ENCODE data around the gene SOD2.

DNA sequence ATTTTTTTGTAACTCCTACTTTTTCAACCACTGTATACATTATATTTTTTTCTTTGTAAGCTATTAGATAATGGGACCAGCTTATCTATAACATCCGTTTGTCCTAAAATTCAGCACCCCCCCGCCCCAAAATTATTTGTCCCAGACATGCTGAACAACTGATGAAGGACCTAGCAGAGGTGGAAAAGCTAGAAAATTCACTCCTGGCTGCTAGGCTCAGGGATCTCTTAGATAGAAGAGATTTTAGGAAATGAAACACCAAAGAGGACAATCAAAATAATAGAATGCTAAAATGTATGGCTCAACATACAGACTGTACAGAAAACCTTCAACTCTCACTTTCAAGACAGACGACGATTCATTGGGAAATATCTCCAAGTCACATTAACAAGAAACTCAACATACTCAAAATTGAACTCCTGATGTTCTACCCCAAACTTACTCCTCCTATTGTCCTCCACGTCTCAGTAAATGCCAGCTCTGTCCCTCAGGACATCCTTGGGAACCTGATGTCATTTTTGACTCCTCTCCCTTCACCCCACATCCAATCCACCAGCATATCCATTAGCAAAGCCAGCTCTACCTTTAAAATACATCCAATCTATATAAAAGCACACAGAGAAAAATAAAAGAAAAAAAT is 4.7 kb downstream of the SOD2 start:
- TF ChIP-seq ZNF432 (CRISPR knock-in tag; IDR thresholded peaks at IDR 0.05; ENCODE audit: borderline replicate concordance) (no peak), ZNF350 (CRISPR knock-in tag; IDR thresholded peaks at IDR 0.05; ENCODE audit: borderline replicate concordance, low read depth) (no peak), CREB1 (IDR thresholded peaks at IDR 0.05) (no peak), CREB1 (CRISPR knock-in tag; IDR thresholded peaks at IDR 0.05) (no peak), AHR (CRISPR knock-in tag; IDR thresholded peaks at IDR 0.05) (no peak), SATB2 (CRISPR knock-in tag; IDR thresholded peaks at IDR 0.05) (no peak), NR2C2 (CRISPR knock-in tag; IDR thresholded peaks at IDR 0.05; ENCODE audit: borderline replicate concordance) (no peak), ZNF232 (CRISPR knock-in tag; IDR thresholded peaks at IDR 0.05; ENCODE audit: borderline replicate concordance) (no peak), BRD4 (CRISPR knock-in tag; IDR thresholded peaks at IDR 0.05) (no peak), SUZ12 (IDR thresholded peaks at IDR 0.05; ENCODE audit: low read depth, low read length) (no peak)
- TF ChIP-seq, protein P1, sequence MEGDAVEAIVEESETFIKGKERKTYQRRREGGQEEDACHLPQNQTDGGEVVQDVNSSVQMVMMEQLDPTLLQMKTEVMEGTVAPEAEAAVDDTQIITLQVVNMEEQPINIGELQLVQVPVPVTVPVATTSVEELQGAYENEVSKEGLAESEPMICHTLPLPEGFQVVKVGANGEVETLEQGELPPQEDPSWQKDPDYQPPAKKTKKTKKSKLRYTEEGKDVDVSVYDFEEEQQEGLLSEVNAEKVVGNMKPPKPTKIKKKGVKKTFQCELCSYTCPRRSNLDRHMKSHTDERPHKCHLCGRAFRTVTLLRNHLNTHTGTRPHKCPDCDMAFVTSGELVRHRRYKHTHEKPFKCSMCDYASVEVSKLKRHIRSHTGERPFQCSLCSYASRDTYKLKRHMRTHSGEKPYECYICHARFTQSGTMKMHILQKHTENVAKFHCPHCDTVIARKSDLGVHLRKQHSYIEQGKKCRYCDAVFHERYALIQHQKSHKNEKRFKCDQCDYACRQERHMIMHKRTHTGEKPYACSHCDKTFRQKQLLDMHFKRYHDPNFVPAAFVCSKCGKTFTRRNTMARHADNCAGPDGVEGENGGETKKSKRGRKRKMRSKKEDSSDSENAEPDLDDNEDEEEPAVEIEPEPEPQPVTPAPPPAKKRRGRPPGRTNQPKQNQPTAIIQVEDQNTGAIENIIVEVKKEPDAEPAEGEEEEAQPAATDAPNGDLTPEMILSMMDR (CRISPR knock-in tag; IDR thresholded peaks at IDR 0.05), result no peak
- TF ChIP-seq, protein P2, sequence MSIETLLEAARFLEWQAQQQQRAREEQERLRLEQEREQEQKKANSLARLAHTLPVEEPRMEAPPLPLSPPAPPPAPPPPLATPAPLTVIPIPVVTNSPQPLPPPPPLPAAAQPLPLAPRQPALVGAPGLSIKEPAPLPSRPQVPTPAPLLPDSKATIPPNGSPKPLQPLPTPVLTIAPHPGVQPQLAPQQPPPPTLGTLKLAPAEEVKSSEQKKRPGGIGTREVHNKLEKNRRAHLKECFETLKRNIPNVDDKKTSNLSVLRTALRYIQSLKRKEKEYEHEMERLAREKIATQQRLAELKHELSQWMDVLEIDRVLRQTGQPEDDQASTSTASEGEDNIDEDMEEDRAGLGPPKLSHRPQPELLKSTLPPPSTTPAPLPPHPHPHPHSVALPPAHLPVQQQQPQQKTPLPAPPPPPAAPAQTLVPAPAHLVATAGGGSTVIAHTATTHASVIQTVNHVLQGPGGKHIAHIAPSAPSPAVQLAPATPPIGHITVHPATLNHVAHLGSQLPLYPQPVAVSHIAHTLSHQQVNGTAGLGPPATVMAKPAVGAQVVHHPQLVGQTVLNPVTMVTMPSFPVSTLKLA (IDR thresholded peaks at IDR 0.05), result no peak
